Calu3 (cell line): ENCODE measurements around the gene ZNF775. TPM values are rescaled to one million over a fixed set of nuclear protein-coding genes. Genes with fewer than 3 reads are reported as not detected.

Experiments used
- BruUV-seq: library from RNA; stranded (reverse); fragments of 400-500 nt; replicated peaks from 2 replicates; lab custom pipeline; 2021; lab: Mats Ljungman, UMichigan
- CTCF ChIA-PET: fragments of 300-600 bp; sonication (Branson Sonifier 250); formaldehyde crosslinking; loops from one replicate; lab custom pipeline; 2022; ENCODE audit warnings: antibody characterized with exemption; lab: Charles Lee
- DNase-seq: peaks from one replicate; pipeline ENCODE4 v3.0.0; 2022
- H3K27ac Mint-ChIP-seq: one replicate; pipeline ENCODE4 v1.8.0; 2022; ENCODE audit warnings: mixed read lengths; ENCODE audit not compliant: unreplicated experiment
- H3K27me3 Mint-ChIP-seq: one replicate; pipeline ENCODE4 v1.8.0; 2022; ENCODE audit warnings: mixed read lengths; ENCODE audit not compliant: unreplicated experiment
- H3K36me3 Mint-ChIP-seq: one replicate; pipeline ENCODE4 v1.8.0; 2022; ENCODE audit warnings: mild to moderate bottlenecking, moderate library complexity, mixed read lengths; ENCODE audit not compliant: insufficient read depth, unreplicated experiment
- H3K4me1 Mint-ChIP-seq: one replicate; pipeline ENCODE4 v1.8.0; 2022; ENCODE audit warnings: mild to moderate bottlenecking, low read depth, mixed read lengths; ENCODE audit not compliant: unreplicated experiment
- H3K4me3 Mint-ChIP-seq: one replicate; pipeline ENCODE4 v1.8.0; 2022; ENCODE audit warnings: mild to moderate bottlenecking, low read depth, moderate library complexity, mixed read lengths; ENCODE audit not compliant: unreplicated experiment
- H3K9me3 Mint-ChIP-seq: one replicate; pipeline ENCODE4 v1.8.0; 2022; ENCODE audit warnings: low read depth, mixed read lengths; ENCODE audit not compliant: unreplicated experiment
- intact Hi-C: fragments of 100-400 bp; cut with micrococcal nuclease; formaldehyde crosslinking; loops from one replicate; pipeline ENCODE4 v1.10.0; 2022; ENCODE audit not compliant: unreplicated experiment
- total RNA-seq: library from RNA; stranded (reverse); gene quantifications from 2 replicates; pipeline ENCODE4 v1.2.3, GENCODE V29; 2022
- TF ChIP-seq, protein P1 (sequence below): fragments of 200-600 bp; IDR thresholded peaks from one replicate; pipeline ENCODE4 v1.8.0; 2022; ENCODE audit warnings: antibody characterized with exemption; ENCODE audit not compliant: unreplicated experiment

ZNF775 gene
- total RNA-seq, 1 experiment from 2014 or later: 5.8 TPM

DNA sequence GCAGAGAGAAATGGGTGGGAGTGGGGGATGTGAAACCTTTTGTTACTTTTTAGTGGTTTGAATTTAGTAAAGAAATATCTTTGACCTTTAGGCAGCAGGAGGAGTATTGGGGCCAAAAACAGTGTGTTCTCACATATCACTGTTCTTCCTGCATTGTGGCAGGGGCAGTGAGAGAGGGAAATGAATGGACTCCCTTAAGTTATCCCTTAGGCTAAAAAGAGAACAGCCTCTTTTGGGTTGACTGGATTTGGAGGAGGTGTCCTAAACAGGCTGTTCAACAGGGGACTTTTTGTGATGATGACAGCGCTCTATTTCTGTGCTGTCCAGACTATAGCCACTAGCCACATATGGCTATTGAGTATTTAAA, 22.3 kb downstream of the ZNF775 start:
- no peak for DNase-seq
- CTCF ChIA-PET: no interaction called here
- TF ChIP-seq, protein P1, sequence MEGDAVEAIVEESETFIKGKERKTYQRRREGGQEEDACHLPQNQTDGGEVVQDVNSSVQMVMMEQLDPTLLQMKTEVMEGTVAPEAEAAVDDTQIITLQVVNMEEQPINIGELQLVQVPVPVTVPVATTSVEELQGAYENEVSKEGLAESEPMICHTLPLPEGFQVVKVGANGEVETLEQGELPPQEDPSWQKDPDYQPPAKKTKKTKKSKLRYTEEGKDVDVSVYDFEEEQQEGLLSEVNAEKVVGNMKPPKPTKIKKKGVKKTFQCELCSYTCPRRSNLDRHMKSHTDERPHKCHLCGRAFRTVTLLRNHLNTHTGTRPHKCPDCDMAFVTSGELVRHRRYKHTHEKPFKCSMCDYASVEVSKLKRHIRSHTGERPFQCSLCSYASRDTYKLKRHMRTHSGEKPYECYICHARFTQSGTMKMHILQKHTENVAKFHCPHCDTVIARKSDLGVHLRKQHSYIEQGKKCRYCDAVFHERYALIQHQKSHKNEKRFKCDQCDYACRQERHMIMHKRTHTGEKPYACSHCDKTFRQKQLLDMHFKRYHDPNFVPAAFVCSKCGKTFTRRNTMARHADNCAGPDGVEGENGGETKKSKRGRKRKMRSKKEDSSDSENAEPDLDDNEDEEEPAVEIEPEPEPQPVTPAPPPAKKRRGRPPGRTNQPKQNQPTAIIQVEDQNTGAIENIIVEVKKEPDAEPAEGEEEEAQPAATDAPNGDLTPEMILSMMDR: no peak
- Mint-ChIP-seq H3K4me1 (peaks cover 32% of the 10 kb centered on the region), H3K36me3 (peaks cover 21% of the 10 kb centered on the region), H3K27ac (no peak overlapping the region), H3K9me3 (no peaks in the 10 kb centered on the region), H3K27me3 (no peaks in the 10 kb centered on the region), H3K4me3 (no peak overlapping the region)
- BruUV-seq: no TSS peak
- intact Hi-C loops: no loop called here

DNA sequence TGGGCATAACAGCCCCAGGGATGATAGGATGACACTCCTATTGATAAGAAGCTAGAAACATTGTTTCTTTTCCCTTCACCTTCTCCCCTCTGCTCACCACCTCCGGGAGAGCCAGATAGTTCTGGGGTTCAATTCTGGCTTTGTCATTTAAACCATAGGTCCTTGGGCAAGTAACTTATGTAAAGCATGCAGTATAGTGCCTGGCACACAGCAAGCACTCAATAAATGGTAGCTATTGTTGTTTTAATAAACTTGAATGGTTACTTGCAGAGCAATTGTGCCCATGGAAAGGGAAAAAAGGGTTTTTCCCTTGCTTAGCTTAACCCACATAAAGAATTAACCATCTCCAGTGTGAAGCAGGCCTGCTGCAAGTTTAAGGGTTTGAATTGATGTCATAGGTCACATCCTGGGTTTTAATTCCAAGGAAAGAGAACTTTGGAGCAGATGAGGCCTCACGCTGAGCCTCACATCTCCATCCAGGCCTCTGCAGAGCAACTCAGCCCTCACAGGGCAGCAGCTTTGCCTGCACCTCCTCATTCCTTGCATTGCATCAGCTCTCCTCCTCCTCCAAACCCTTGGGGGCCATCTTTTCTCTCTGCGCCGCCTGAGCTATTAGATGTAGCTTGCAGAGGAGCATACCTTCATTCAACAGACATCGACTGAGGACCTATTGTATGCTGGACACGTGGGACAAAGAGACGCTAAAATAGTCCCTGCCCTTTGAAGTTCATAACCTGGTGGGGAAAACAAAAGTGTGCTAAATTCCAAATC, 22.9 kb downstream of the ZNF775 start:
- Mint-ChIP-seq H3K4me3 (no peak overlapping the region), H3K9me3 (no peaks in the 10 kb centered on the region), H3K27ac (no peak overlapping the region), H3K4me1 (peaks cover 38% of the 10 kb centered on the region), H3K36me3 (peaks cover 21% of the 10 kb centered on the region), H3K27me3 (no peaks in the 10 kb centered on the region)
- TF ChIP-seq, protein P1: no peak
- no peak for DNase-seq
- intact Hi-C loops: no loop called here
- CTCF ChIA-PET: interaction anchor here (0.6 kb wide), 1 partner anchor 16 kb away, joined by 7 read pairs; no protein-coding TSS in a partner anchor
- BruUV-seq: no TSS peak

DNA sequence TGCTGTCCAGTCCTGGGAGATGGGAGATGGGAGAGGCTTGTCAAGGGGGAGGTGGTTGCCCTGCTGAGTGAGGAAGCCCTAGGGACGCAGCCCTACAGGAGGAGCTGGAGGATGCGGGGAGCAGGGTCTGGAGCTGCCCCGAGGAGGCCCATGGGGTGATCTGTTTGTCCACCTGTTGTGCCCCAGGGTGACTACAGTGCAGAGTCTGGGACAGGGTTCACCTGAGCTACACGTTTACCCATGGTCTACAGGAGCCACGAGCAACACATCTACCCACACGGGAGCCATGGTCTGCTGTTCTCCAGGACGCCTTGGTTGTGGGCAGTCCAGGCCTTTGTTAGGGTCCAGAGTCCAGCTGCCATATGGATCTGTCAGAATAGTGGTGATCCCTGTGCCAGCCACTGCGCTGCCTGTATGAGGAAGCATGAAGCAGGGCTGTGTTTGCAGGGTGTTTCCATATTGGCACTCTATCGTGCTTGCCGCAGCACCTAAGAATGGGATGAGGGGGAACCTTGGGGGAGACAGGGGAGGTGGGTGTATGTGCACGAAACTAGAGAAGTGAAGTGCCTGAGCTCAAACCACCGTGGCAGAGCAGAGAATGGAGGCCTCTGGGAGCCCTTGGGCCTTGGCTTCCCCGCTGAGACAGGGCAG, 23.7 kb downstream of the ZNF775 start:
- DNase-seq: no peak
- intact Hi-C loops: no loop called here
- BruUV-seq: no TSS peak
- CTCF ChIA-PET: no interaction called here
- Mint-ChIP-seq H3K27ac (no peak overlapping the region), H3K4me1 (peaks cover 42% of the 10 kb centered on the region), H3K4me3 (no peak overlapping the region), H3K27me3 (no peaks in the 10 kb centered on the region), H3K9me3 (no peaks in the 10 kb centered on the region), H3K36me3 (peaks cover 21% of the 10 kb centered on the region)
- TF ChIP-seq, protein P1: no peak

DNA sequence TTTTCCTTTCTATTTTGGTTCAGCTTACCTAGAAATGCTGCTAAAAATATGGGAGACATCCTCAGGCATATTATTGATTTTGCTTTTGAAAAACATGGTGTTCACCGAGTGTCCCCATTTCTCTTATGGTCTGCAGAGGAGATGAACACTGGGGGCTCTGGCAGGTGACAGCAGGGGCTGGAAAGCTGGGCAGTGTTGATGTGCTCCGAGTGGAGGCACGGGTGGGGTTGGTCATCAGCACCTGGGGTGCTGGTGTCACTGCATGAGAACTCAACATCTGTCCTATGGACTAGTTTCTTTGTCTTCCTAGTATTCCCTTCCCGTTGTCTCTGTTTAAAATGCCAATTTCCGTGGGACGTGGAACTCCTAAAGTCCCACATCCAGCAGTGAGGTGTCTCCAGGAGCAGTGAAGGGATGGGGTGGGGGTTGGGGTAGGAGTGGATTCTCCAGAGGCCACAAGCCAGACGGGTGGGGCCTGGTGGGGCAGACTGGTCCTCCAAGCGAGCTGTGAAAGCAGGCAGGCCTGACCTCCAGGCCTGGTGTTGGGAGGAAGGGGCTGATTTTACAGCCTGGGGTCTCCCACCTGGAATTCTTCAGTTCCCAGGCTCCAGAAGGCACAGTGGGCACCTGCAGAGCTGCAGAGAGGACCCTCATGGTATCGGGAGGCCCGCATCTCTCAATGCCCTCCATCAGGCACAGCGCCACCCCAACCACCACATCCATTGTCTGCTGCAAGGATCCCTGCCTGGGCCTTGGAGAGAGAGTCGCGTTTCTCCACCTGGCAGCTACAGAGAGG, 24.4 kb downstream of the ZNF775 start:
- H3K27ac Mint-ChIP-seq: no peak overlapping the region
- intact Hi-C loops: no loop called here
- CTCF ChIA-PET: interaction anchor here (0.6 kb wide), 1 partner anchor 856 kb away, joined by 3 read pairs; no protein-coding TSS in a partner anchor
- TF ChIP-seq, protein P1: no peak
- H3K36me3 Mint-ChIP-seq: peaks cover 21% of the 10 kb centered on the region
- no TSS peak for BruUV-seq
- H3K4me3 Mint-ChIP-seq: peak overlapping the region; percentile 71
- H3K27me3 Mint-ChIP-seq: no peaks in the 10 kb centered on the region
- no peak for DNase-seq
- H3K4me1 Mint-ChIP-seq: peaks cover 42% of the 10 kb centered on the region
- H3K9me3 Mint-ChIP-seq: no peaks in the 10 kb centered on the region
